Body of pancreas (tissue), 4 donors: Measurements from ENCODE around the gene PAK5.

ENCODE experiments used
- CTCF ChIP-seq, 7 experiments: fragments of 450-650 bp in 4 of 7; fragments of 200-600 bp in 3 of 7; sonication (generic) in 3 of 7; IDR thresholded peaks; one replicate each; pipeline ENCODE4 v1.5.1; 2016 to 2019; ENCODE audit warnings: antibody characterized with exemption in 7 of 7
- POLR2A ChIP-seq, 3 donors: fragments of 450-650 bp; IDR thresholded peaks; one replicate each; pipeline ENCODE4 v1.6.1; 2016; ENCODE audit warnings: antibody characterized with exemption in 3 of 3, mild to moderate bottlenecking in 2 of 3

- TF ChIP-seq CTCF (IDR thresholded peaks at IDR 0.05) (no peak), POLR2A (IDR thresholded peaks at IDR 0.05) (no peak)
These were observed 243.1 kb downstream of the PAK5 start for GRCh38 chr20:9595763-9596162.
